ENCODE data around the gene AQP5.

AQP5 gene

DNA sequence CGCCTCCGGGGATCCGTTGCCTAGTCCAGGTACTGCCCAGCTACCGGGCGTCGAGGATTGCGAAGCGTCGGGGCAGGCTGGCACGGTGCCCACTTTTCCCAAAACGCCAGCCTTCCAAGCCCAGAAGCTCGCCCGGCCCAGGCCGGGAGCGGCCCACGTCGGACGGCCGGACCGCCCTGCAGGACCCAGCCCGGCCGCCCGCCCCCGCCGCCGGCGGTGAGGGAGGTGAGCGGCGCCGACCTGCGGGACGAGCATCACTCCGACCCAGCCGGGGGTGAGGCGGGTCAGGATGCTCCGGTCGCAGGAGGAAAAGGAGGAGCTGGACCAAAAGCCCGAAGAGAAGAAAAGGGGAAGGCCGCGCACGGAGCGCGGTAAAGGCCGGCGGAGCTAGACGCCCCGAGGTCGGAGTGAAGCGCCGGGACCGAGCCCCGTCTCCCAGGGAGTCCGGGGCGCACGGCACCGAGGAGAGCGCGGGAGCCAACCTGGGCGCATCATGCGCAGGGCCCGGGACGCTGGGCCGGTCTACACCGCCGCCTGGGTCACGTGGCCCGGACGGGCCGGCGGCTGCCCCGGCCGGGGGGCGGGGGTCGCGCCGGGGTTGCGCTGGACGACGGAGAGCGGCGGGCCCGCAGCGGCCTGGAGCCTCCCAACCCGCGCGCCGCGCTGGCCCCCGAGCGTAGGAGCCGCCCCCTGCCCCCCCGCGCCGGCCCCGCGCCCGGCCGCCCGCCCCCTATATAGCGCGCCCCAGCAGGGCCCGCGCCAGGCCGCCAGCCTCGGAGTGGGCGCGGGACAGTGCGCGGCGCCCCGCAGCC, at the start of gene AQP5:
TSS of gene AQP5 (plus strand) at position 762 of the 812 bp plus-strand sequence. CDS start 146 bp downstream, outside the sequence.
- DNase-seq, result no peak

DNA sequence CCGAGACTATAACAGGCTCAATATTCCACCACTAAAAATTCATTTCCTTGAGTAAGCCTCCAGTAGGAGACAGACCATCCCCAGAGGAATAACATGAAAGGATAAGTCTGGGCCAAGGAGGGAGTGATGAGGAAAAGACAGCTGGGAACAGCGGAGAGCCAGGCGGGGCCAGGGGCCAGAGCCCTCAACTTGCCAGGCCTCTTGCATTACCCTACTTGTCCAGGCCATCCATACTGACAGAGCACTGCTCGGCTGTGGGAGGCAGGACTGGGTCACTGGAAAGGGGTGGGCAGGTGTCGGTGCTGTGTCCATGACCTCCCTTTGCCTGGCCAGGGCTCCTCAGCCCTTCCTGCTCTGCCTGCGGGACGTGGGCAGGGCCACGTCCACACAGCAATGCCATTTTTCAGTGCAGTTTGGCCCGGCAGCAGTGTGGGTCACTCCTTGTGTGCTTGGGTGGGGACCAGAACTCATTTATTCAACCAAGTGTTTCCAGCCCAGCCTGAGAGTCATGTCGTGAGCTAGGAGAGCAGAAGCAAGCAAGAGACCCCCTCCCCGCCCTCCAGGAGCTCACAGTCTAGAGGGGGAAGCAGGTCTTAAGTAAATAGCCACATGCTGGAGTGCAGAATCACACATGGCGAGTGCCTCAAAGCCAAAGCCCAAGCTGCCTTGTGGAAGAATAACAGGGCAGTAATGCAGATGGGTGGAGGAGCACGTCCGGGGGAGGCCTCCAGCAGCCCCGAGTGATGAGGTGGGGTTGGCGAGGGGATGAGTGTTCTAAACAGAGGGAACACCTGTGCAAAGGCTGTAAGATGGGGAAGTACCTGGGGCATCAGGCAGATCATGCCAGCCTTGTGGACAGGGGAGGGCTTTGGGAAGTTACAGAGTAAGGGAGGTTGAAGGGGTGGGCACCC, 49.1 kb upstream of the AQP5 start:
- no peak for DNase-seq

DNA sequence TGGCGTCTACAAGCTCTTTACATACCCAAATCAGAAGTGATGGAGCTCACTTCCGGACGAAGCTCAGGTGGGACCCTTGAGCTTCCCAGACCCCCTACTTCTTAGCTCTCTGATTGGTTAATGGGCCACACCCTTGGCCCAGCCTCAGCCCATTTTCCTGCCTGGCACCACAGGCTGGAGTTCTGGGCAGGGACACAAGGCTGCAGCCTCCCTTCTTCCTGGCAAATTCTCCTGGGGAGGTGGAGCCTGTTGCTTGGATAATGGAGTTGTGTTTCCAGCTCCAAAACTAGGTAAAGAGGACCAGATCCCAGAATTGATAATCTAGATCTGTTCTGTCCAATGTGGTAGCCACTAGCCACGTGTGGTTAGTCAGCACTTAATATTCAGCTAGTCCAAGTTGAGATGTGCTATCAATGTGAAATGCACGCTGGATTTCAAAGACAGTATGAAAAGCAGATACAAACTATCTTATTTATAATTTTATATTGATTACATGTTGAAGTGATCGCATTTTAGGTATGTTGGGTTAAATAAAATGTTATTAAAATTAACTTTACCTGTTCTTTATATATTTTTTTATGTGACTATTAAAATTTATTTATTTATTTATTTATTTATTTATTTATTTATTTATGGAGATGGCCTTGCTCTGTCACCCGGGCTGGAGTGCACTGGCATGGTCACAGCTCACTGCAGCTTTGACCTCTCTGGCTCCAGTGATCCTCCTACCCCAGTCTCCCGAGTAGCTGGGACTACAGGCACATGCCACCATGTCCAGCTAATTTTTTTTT, 45.3 kb upstream of the AQP5 start:
- no peak for DNase-seq

DNA sequence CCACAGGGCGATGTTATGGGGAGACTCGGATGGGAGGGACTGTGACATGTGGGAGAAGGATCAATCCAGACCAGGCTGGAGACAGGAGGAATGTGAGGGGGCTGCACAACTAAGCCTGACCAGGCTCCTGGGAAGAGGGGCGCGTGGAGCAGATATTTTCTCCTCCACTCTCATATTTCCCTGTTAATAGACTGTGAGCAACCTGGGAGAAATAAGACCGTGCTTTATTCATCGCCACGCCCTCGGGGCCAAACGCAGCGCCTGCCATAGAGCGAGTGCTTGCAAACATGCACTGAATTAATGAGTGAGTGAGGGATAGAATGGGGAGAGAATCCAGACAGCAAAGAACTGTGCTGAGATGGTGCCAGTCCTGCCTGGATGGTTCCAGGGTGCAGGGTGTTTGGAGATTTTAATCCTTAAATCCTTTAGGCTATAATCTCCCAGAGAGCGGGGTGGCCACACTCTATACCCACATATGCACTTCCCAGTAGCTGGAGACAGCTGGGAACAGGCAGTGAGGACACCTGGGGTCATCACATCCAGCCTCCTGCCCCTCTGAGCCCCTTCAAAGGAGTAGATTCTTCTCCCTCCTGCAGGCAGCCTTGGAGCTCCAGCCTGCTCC, 44.4 kb upstream of the AQP5 start:
- no peak for DNase-seq

DNA sequence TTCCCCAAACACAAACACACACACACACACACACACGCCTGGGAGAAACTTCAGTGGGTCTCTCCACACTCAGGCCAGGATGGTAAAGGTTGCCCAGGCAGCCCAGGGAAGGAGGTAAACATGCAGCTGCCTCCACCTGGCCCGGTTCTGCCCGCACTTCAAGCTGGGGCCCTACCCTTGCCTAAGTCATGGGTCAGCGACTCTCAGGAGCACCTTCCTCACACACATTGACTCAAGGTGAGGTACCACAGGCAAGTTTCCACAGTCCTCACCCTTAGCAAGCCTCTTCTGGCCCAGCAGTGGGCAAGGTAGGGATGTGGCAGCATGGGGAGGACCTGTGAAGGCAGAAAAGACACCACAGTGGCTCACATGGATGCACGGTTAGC, 43.9 kb upstream of the AQP5 start:
- DNase-seq, result no peak

DNA sequence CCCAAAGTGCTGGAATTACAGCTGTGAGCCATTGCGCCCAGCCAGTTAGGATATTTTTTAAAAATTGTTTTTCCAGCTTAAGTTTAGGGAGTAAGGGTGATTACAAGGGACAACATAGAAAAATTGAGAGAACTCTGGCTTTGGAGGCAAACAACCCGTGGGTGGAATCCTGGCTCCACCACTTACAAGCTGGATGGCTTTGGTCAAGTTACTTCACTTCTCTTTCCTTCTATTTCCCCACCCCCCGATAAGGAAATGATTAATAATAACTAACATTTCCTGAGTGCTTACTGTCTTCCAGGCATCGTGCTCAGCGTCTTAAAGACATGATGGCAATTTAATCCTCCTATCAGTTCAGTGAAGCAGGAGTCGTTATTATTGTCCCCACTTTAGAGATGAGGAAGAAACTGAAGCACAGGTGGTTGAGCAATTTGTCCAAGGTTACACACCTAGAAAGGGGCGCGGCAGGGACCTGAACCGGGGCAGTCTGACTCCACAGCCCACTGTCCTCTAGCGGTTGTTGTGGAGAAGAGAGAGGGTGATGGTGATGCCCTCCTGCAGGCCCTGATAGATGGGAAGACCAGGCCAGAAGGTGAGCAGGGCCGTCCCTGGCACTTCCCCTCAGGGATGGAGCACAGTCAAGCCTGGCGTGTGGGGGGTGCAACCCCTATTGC, 41.3 kb upstream of the AQP5 start:
- no peak for DNase-seq

DNA sequence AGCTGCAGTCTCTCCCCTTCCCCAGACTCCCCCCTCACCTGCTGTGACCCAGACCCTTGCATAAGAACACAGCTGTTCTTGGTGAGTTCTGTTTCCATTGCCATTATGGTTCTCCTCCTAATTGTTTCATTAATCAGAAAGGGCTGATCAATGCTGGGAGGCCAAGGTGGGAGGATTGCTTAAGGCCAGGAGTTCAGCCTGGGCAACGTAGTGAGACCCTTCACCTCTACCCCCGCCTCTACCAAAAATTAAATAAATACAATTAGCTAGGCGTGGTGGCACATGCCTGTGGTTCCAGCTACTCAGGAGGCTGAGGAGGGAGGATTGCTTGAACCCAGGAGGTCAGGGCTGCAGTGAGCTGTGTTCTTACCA, 40.8 kb upstream of the AQP5 start:
- DNase-seq, result no peak

DNA sequence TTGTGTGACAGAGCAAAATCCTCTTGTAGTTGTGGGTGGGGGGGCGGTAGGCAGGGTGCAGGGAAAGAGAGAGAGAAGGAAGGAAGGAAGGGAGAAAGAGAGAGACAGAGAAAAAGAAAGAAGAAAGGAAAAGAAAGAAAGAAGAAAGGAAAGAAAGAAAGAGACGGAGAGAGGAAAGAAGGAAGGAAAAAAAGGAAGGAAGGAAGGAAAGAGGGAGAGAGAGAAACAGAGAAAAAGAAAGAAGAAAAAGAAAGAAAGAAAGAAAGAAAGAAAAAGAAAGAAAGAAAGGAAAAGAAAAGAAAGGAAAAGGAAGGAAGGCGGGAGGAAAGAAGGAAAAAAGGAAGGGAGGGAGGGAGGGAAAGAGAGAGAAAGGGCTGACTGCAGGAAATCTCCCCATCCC, 40.4 kb upstream of the AQP5 start:
- DNase-seq, result no peak

DNA sequence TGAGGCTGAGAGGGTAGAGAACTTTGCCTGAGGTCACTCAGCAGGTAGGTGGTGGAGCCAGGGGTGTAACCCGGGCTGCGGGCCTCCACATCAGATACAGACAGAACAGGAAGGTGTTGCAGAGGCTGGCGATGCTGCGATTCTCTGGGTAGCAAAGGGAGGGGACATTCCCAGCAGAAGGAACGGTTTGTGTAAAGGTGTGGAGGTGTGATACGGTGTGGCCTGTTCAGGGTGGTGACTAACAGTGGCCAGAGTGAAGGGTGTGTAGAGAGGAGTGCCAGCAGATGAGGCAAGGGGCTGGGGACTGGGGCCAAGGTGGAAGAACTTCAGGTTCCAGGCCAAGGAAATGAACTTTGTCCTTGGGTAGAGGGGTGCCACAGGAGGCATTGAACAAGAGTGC, 39.7 kb upstream of the AQP5 start:
- DNase-seq, result no peak

DNA sequence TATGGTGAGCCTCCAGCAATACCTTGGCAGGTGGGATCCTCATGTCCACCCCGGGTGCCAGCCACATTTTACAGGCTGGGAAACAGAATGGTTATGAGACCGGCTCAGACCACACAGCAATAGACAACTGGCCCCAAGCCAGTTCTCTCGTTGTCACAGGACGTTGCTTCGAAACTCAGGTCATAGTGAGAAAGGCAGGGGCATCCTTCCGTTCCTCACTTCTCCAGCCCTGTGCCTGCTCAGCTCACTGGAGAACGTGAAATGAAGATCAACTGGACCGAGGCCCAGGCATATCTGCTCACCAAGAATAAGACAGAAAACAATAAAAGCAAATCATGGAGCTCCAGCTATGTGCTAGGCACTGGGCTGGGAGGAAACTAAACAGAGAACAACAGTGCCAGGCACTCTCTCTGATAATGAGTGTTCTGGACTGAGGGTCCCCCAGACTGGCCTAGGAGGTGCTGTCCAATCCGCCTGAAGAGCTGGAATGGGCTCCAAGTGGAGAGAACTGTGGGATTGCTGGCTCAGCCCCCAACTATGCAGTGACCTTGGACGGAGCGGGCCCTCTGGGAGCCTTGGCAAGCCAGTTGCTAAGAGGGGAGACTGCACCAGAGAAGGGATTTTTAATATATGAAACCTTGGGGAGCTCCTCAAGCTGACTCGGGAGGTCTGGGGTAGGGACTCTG, 39.2 kb upstream of the AQP5 start:
- DNase-seq, result no peak

DNA sequence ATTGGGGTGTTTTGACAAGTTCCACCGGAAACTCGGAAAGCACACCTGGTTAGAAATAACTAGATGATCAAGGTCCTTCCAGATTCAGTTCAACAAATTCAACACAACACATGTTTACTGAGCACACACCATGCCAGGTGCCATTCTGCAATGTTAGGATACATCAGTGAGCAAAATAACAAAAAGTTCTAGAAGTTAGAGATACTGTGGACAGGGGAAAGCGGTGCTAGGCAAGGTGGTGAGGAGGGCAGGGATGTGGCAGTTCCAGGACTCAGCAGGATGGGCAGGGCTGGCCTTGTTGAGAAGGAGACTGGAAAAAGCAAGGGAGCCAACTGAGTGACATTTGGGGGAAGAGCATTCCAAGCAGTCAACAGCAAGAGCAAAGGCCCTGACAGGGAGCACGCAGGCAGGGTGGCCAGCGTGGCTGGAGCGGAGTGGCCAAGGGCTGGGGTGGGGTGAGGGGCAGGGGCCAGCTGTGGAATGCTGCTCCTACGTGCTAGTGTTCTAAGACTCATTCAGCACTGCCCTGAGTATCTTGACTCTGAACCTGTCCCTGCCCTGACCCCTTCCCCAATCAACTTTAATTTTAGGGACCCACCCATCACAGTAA, 38.5 kb upstream of the AQP5 start:
- DNase-seq, result no peak

DNA sequence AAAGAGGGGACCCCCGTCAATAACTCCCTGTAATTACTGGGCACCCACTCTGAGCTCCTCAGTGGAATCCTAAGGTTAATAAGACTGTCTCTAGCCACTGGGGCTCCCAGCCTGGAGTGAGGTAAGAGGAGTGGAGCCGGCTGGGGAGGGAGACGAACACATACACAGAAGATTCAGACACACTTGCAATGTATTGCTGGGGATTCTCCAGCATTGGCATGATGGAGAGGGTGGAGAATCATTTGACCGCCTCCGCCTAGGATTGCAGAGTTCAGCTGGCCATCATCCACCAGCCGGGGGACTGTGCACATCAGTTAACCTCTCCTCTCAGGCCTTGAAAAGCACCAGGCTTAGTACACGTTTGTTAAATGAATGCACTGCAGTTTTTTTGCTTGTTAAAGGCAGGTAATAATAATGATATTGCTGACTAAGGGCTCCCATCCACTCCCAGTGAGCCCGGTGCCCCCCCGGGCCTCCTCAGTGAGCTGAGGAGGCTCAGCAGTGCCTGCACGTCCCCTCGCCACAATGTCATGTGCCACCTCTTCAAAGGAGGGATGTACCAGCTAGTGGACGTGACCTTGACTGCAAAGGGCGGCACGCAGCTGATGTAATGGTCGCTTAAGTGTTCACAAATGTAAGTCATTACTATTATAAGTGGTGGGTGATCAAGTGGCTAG, 37.7 kb upstream of the AQP5 start:
- no peak for DNase-seq

DNA sequence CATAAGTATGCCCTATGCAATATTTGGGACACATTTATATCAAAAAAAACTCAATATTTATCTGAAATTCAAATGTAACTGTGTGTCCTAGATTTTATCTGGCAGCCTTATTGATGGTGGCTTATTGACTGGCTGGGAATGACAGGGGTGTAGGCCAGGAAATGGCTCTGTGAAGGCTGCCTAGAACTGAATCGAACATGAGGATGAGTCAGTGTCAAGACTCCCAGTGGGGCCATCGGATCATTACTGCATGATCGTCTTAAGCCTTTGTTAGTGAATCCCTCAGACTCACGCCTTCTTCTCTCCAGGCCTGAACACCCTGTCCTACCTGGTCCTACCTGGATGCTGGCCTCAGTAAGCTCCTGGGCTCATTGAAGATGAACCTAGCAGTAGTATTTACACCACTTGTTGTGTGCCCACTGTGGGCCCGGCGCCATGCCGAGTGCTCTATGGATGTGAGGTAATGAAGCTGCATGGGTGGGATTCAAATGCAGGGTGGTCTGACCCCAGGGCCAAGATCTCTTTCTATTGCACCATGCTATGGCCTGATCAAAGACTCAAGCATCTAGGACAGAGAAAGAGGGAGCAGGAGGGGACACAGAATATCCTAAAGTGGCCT, 36.9 kb upstream of the AQP5 start:
- DNase-seq, result no peak

DNA sequence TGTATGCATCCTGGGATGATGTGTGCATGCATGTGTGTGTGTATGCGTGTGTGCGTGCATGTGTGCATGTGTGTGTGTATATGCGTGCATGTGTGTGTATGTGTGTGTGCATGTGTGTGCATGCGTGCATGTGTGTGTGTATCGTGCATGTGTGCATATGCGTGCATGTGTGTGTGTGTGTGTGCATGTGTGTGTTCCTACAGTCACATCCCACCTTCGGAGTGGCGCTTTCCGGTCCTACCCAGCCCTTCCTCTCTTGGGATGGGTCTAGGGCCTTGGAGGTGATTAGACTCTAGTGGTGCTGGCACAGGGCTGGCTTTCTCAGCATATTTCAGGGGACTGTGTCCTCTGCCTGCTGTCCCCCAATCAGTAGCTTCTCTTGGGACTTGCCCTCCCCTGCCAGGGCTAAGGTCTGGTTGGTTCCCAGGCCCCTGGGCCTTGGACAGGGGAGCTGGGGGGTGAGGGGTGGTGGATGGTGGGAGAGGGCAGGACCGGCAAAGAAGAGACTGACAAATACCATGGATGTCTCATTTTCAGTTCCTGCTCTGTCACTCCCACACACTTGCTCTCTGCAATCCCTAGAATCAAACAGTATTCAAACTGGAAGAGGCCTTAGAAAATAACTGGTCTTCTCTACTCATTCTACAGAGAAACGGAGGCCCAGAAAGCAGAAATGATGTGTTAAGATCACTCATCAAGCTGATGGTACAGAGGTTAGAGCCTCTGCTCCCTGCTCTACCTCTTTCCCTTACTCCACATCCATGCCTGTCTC, 36.1 kb upstream of the AQP5 start:
- DNase-seq, result no peak

DNA sequence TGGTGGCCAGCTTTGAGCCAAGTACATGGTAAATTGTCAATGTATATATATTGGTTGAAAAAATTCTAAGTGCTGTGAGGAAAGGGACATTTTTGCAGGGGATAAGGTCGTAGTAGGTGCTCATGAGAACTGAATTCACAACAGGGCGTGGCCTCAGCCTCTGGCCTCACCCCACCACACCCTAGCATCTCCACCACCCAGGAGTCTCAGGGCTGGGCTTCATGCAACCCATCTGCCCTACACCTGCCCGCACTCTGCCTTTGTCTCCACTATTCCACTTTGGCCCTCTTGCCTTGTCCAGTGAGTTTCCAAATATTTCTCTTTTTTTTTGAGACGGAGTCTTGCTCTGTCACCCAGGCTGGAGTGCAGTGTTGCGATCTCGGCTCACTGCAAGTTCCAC, 33.2 kb upstream of the AQP5 start:
- DNase-seq, result no peak

DNA sequence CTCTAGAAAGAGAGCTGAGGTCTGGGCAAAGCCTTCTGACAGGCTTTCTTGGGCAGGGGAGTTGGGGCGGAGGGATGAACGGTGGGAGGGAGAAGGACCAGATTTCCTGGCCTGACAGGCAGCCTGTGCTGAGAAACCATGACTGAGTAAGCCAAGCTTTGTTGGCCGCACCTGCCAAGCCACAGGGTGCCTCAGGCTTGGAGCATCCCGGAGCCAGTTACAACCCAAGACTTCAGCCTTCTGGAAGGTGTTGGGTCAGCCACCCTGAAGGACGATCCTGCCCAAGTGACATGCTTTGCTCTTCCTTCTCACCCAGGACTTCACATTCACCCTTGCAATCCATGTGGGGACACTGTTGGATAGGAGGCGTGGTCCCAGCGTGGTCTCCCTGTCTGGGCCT, 32.1 kb upstream of the AQP5 start:
- DNase-seq, result no peak

DNA sequence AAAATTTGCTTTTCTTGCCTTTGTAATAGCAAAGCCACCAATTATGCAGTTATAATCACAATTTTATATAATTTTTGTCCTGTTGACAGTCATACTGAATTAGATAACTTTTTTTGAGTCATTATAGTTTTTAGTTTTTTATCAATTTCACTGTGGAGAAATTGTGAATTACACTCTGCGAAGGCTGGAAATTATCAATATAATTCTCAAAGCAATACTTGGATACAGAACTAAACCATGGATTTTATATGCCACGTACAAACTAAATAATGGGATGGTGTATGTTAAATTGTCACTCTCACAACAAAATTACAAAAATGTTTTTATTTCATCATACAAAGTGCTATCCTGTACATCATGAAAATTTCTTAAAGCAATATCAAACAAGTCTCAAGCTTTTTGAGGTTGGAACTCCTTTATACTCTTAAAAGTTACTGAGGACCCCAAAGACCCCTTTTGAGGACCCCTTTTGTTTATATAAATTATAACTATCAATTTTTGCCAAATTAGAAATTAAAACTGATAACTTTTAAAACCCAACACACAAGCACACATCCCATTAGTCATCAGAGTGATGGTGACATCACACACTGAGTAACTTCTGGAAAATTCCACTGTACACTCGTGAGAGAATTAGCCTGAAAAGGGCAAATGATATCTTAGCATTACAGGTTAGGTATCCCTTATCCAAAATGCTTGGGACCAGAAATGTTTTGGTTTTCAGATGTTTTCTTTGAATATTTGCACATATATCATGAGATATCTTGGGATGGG, 31.0 kb upstream of the AQP5 start:
- no peak for DNase-seq

DNA sequence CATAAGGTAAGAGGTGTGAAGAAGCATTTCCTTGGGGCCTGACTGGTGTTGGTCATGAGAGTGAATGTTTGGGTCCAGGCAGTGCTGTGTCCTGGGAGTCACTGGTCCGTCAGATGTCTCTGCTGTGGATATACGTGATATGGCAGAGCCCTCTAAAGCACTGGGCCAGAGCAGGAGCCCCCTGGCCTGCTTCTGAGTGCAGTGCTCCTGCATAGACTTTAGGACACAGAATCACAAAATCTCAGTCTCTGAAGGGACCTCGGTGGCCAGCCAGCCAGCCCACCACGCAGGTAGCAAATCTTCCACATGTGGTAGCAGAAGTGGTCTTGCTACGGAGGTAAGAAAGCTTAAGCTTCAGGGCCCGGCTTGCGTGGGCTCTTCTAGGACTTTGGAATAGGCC, 29.6 kb upstream of the AQP5 start:
- DNase-seq, result no peak
